HG03097 (cell line): ENCODE results near the gene ALOX15B.

Source experiments
- ATAC-seq: cut with Tn5 transposase; IDR thresholded peaks from one replicate; pipeline ENCODE4 v1.9.1; 2021; ENCODE audit not compliant: unreplicated experiment, low FRiP score

The ALOX15B gene, protein sequence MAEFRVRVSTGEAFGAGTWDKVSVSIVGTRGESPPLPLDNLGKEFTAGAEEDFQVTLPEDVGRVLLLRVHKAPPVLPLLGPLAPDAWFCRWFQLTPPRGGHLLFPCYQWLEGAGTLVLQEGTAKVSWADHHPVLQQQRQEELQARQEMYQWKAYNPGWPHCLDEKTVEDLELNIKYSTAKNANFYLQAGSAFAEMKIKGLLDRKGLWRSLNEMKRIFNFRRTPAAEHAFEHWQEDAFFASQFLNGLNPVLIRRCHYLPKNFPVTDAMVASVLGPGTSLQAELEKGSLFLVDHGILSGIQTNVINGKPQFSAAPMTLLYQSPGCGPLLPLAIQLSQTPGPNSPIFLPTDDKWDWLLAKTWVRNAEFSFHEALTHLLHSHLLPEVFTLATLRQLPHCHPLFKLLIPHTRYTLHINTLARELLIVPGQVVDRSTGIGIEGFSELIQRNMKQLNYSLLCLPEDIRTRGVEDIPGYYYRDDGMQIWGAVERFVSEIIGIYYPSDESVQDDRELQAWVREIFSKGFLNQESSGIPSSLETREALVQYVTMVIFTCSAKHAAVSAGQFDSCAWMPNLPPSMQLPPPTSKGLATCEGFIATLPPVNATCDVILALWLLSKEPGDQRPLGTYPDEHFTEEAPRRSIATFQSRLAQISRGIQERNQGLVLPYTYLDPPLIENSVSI

GRCh38 chr17:8038954-8039610 lies at the start of gene ALOX15B:
Gene ALOX15B (plus strand): TSS chr17:8039059. CDS start chr17:8039156, 97 bp downstream.
- ATAC-seq = no peak

- ATAC-seq = peak; percentile 50
These were observed 48.8 kb upstream of the ALOX15B start for GRCh38 chr17:7989781-7990655.

DNA sequence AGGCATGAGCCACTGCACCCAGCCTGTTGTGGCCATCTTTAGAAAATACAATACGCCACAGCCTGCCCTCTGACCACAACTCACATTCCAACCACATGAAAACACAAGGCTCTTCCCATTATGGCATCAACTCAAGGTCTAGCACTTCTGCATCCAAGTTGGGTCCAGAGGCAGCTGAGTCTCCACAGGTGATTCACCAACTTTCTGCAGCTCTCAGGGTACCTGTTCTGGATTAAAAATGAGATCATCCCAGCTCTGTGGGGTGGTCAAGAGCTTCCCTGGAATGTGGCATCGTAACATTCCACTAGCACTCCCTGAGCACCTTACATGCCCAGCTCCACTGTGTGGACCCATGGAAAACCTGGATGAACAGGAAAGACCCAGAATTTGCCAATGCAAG lies 46.3 kb upstream of the ALOX15B start:
- ATAC-seq = no peak

- no peak for ATAC-seq
These were observed 45.9 kb upstream of the ALOX15B start for GRCh38 chr17:7992924-7993323.

GRCh38 chr17:7993972-7994589 lies 44.8 kb upstream of the ALOX15B start:
- ATAC-seq = no peak

DNA sequence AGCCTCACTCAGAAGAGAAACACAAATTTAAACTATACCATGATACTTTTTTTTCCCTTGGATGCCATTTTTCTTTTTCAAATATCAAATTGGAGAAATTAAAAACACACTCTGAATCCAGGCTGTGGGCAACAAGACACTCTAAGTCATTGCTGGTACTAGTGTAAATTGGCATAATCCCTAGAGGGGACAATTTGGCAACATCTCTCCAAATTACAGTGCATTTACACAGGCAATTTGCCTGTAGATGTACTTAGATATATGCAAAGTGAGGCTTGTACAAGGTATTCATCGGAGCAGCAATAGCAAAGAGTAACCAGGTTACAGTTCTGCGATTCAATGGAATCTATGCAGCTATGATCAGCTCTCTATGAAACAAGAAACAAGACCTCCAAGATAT lies 43.1 kb upstream of the ALOX15B start:
- ATAC-seq = no peak

DNA sequence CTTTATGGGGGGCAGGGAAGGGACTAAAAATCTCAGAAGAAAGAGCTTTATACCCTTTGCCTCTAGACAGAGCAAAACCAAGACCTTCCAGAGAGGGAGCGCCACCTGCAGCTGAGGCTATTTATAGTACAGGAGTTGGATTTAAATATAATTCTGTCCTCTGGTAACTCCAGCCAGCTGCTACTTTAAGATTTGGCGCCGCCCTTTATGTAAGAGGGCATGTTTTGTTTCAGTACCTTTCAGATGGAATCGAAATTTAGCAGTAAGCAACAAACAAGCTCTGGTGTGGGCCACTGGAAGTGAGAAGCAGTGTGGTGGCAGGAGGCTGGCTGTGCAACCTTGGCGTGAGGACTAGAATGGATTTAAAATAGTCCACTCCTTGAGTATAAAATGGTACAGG lies 41.7 kb upstream of the ALOX15B start:
- no peak for ATAC-seq

- no peak for ATAC-seq
These were observed 36.7 kb upstream of the ALOX15B start, which contains the start of gene GUCY2D for GRCh38 chr17:8001976-8002720. Gene GUCY2D (plus strand): TSS chr17:8002615. CDS start chr17:8003048, 433 bp downstream.

DNA sequence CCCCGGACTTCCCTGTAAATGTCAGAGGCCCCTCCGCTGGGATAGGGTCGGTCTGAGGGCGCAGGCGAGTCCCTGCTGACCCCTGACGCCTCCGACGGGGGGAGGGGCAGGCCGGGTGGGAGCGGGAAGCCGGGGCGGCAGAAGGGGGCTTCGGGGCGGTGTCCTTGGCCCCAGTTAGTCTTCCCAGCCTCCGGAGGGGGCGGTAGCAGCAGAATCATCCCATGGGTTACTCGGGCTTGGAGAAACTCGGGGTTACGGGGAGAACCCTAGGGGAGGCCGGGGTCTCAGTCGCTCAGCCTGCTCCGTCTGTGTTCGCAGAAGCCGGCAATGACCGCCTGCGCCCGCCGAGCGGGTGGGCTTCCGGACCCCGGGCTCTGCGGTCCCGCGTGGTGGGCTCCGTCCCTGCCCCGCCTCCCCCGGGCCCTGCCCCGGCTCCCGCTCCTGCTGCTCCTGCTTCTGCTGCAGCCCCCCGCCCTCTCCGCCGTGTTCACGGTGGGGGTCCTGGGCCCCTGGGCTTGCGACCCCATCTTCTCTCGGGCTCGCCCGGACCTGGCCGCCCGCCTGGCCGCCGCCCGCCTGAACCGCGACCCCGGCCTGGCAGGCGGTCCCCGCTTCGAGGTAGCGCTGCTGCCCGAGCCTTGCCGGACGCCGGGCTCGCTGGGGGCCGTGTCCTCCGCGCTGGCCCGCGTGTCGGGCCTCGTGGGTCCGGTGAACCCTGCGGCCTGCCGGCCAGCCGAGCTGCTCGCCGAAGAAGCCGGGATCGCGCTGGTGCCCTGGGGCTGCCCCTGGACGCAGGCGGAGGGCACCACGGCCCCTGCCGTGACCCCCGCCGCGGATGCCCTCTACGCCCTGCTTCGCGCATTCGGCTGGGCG lies 35.9 kb upstream of the ALOX15B start:
- ATAC-seq = no peak

- ATAC-seq = no peak
These were observed 35.2 kb upstream of the ALOX15B start for GRCh38 chr17:8003594-8004181.

DNA sequence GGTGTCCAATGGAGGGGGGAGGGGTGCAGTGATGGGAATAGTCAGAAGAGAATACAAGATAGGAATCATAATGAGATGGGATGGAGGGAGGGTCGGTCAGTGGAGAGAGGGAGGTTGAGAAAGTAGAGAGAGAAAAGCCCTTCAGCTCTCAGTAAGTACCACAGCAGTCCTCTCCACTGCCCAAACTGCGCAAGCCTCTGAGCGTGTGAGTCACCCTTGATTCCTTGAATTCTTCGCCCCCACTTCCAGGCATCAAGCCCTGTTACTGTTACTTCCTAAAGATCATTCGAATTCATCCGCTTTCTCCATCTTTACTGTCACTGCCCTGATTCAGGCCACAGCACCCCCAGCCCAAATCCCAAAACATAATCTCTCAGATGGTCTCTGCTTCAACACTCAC lies 34.0 kb upstream of the ALOX15B start:
- ATAC-seq = no peak

GRCh38 chr17:8005357-8005756 lies 33.5 kb upstream of the ALOX15B start:
- ATAC-seq = no peak

DNA sequence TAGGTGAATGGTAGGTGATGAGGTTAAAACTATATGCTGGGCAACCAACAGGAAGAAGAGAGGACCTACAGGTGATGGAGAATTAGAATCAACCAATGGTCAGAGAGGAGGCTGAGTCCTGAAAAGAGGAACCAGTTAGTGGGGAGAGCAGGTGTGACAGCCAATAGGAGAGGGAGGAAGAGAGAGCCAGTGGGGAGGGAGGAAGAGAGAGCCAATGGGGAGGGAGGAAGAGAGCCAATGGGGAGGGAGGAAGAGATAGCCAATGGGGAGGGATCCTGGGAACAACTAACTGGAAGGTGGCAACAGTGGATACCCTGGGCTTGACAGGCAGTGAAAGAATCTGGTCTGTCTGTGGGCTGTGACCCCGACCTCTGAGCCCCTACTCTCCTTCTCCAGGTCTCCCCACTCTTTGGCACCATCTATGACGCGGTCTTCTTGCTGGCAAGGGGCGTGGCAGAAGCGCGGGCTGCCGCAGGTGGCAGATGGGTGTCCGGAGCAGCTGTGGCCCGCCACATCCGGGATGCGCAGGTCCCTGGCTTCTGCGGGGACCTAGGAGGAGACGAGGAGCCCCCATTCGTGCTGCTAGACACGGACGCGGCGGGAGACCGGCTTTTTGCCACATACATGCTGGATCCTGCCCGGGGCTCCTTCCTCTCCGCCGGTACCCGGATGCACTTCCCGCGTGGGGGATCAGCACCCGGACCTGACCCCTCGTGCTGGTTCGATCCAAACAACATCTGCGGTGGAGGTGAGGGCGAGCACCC lies 32.7 kb upstream of the ALOX15B start:
- ATAC-seq = no peak

DNA sequence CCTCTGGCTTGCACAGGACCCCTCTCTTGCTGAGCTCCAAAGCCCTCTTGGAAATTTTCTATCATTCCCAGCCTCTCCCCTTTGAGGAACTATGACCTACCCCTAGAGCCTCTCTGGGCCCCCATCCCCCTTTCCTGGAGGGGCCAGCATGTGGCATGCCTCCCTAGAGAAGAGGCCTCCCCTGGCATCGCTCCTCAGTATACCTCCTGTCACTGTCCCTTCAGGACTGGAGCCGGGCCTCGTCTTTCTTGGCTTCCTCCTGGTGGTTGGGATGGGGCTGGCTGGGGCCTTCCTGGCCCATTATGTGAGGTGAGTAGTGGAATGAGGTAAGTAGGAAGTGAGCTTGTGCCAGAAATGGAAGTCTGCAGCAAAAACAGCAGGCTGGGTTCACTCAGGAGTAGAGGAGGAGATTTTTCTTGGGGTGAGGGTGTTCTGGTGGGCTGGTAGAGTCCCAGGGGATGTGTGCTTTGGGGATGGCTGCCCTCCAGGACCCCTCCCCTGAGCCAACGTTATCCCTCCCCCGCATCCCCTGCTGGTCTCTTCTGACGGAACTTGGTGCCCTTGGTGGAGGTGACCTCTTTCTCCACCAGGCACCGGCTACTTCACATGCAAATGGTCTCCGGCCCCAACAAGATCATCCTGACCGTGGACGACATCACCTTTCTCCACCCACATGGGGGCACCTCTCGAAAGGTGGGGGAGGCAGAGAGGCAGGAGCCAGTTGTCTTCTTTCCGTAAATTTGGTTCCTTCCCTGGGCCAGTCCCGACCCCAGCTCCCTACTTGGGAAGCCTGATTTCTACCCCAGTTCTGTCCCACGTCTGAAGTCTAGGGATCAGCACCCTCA lies 31.8 kb upstream of the ALOX15B start:
- no peak for ATAC-seq

GRCh38 chr17:8007836-8008235 lies 31.0 kb upstream of the ALOX15B start:
- ATAC-seq = no peak

DNA sequence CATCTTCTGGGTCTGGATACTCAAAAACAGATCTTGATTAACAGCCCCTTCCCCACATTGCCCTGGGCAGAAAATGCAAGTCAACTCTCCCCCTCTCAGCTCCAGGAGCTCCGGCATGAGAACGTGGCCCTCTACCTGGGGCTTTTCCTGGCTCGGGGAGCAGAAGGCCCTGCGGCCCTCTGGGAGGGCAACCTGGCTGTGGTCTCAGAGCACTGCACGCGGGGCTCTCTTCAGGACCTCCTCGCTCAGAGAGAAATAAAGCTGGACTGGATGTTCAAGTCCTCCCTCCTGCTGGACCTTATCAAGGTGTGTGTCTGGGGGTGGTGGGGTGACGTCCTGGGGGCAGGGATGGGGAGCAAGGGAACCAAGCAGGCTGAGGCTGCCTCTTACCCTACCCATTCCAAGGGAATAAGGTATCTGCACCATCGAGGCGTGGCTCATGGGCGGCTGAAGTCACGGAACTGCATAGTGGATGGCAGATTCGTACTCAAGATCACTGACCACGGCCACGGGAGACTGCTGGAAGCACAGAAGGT lies 26.7 kb upstream of the ALOX15B start:
- no peak for ATAC-seq
